BE2C (cell line): ENCODE results near the gene MYCBP2.

Experiments used
- DNase-seq: peaks from one replicate; pipeline ENCODE4 v3.0.0-alpha.2; 2020
- H3K27me3 ChIP-seq: fragments of 250-450 bp; sonication (Bioruptor Pico); 2 replicates; pipeline ENCODE4 v1.5.1; 2020; ENCODE audit warnings: mild to moderate bottlenecking
- H3K36me3 ChIP-seq: fragments of 250-450 bp; sonication (Bioruptor Pico); 2 replicates; pipeline ENCODE4 v1.5.1; 2020; ENCODE audit warnings: mild to moderate bottlenecking
- H3K4me1 ChIP-seq: fragments of 250-450 bp; sonication (Bioruptor Pico); 2 replicates; pipeline ENCODE4 v1.5.1; 2020
- H3K4me3 ChIP-seq: 2 replicates; pipeline ENCODE4 v1.5.1; 2011; ENCODE audit warnings: low read depth, low read length
- H3K9me3 ChIP-seq: fragments of 250-450 bp; sonication (Bioruptor Pico); 2 replicates; pipeline ENCODE4 v1.5.1; 2020
- TF ChIP-seq, protein P1 (sequence below): IDR thresholded peaks from 2 replicates; pipeline ENCODE4 v1.5.1; 2012; ENCODE audit warnings: mild to moderate bottlenecking, low read depth, low read length

MYCBP2 gene

DNA sequence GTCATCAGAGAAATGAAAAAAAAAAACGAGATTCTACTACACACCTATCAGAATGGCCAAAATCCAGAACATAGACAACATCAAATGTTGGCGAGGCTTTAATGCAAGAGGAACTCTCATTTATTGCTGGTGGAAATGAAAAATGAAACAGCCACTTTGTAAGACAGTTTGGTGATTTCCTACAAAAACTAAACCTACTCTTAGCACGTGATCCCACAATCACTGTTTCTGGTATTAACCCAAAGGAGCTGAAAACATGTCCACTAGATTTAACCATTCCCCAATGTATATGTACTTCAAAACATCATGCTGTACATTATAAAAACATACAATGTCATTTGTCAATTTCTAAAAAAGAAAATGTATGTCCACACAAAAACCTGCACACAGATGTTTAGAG lies 13.0 kb downstream of the MYCBP2 start:
- Histone ChIP-seq H3K4me3 (no peak overlapping the region), H3K9me3 (no peaks in the 10 kb centered on the region; the same call in 1 of the 2 replicates), H3K27me3 (no peaks in the 10 kb centered on the region), H3K36me3 (peaks cover 7% of the 10 kb centered on the region; the same call in 1 of the 2 replicates), H3K4me1 (no peaks in the 10 kb centered on the region; the same call in 1 of the 2 replicates)
- DNase-seq: no peak
- TF ChIP-seq, protein P1, sequence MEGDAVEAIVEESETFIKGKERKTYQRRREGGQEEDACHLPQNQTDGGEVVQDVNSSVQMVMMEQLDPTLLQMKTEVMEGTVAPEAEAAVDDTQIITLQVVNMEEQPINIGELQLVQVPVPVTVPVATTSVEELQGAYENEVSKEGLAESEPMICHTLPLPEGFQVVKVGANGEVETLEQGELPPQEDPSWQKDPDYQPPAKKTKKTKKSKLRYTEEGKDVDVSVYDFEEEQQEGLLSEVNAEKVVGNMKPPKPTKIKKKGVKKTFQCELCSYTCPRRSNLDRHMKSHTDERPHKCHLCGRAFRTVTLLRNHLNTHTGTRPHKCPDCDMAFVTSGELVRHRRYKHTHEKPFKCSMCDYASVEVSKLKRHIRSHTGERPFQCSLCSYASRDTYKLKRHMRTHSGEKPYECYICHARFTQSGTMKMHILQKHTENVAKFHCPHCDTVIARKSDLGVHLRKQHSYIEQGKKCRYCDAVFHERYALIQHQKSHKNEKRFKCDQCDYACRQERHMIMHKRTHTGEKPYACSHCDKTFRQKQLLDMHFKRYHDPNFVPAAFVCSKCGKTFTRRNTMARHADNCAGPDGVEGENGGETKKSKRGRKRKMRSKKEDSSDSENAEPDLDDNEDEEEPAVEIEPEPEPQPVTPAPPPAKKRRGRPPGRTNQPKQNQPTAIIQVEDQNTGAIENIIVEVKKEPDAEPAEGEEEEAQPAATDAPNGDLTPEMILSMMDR: no peak

DNA sequence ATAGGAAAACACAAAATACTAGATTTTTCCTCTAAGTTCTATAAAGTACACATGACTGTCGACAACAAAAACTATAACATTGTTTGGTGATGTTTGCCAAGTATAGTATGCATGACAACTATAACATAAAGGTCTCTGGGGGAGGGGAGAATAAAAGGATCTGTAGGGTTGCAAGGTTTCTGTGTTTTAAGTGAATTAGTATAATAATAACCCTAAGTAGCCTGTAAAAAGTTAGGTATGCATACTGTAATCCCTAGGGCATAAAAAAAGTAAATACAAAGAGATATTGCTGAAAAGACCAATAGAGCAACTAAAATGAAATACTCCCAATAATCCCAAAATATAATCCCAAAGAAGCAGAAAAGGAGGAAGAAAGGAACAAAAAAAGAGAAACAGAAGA lies 14.6 kb downstream of the MYCBP2 start:
- H3K4me1 ChIP-seq: no peaks in the 10 kb centered on the region; the same call in 1 of the 2 replicates
- H3K9me3 ChIP-seq: no peaks in the 10 kb centered on the region
- H3K27me3 ChIP-seq: no peaks in the 10 kb centered on the region
- no peak overlapping the region for H3K4me3 ChIP-seq
- no peak for DNase-seq
- TF ChIP-seq, protein P1: no peak
- peaks cover 4% of the 10 kb centered on the region; the same call in 1 of the 2 replicates for H3K36me3 ChIP-seq

- TF ChIP-seq, protein P1: no peak
- H3K27me3 ChIP-seq: no peaks in the 10 kb centered on the region
- no peak for DNase-seq
- no peaks in the 10 kb centered on the region for H3K9me3 ChIP-seq
- no peak overlapping the region for H3K4me3 ChIP-seq
- H3K36me3 ChIP-seq: no peaks in the 10 kb centered on the region; the same call in 1 of the 2 replicates
- no peaks in the 10 kb centered on the region; the same call in 1 of the 2 replicates for H3K4me1 ChIP-seq
These were observed 16.2 kb downstream of the MYCBP2 start for GRCh38 chr13:77310579-77311279.

- no peak for DNase-seq
- TF ChIP-seq, protein P1: no peak
- H3K4me1 ChIP-seq: no peaks in the 10 kb centered on the region; the same call in 1 of the 2 replicates
- H3K27me3 ChIP-seq: no peaks in the 10 kb centered on the region
- no peaks in the 10 kb centered on the region for H3K9me3 ChIP-seq
- no peaks in the 10 kb centered on the region; the same call in 1 of the 2 replicates for H3K36me3 ChIP-seq
- H3K4me3 ChIP-seq: no peak overlapping the region
These were observed 16.7 kb downstream of the MYCBP2 start for GRCh38 chr13:77310161-77310560.

GRCh38 chr13:77309254-77309653 lies 17.6 kb downstream of the MYCBP2 start:
- DNase-seq: no peak
- TF ChIP-seq, protein P1: no peak
- no peaks in the 10 kb centered on the region for H3K27me3 ChIP-seq
- H3K9me3 ChIP-seq: no peaks in the 10 kb centered on the region
- no peak overlapping the region for H3K4me3 ChIP-seq
- no peaks in the 10 kb centered on the region; the same call in 1 of the 2 replicates for H3K36me3 ChIP-seq
- no peaks in the 10 kb centered on the region; the same call in 1 of the 2 replicates for H3K4me1 ChIP-seq

DNA sequence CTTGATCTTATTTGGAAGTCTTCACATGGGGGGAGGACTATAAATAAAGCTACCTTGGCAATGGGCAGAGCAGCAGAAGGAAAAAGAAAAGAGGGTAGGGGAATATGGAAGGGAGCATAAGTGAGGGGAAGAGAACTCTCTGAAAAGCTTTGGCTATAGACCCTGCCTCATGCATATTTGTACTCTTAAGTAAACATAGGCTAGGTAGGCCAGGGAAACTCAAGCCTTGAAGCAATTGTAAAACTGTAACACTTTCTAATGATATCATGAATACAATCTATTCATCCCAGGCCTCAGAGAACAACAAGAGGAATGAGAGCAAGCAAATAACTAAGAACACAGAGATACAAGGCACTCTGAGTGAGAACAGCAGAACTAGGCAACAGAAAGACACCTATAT lies 20.4 kb downstream of the MYCBP2 start:
- H3K4me3 ChIP-seq: no peak overlapping the region
- TF ChIP-seq, protein P1: no peak
- H3K27me3 ChIP-seq: no peaks in the 10 kb centered on the region
- no peaks in the 10 kb centered on the region; the same call in 1 of the 2 replicates for H3K36me3 ChIP-seq
- H3K9me3 ChIP-seq: no peaks in the 10 kb centered on the region; the same call in 1 of the 2 replicates
- no peak for DNase-seq
- no peaks in the 10 kb centered on the region; the same call in 1 of the 2 replicates for H3K4me1 ChIP-seq
